HCT116 (cell line): ENCODE data around the gene CTR9. TPM values are rescaled to one million over a fixed set of nuclear protein-coding genes. Genes with fewer than 3 reads are reported as not detected.

ENCODE experiments used
- ATAC-seq: fragments of 200-7000 bp; cut with Tn5 transposase; 2 replicates; pipeline ENCODE4 v1.9.1; 2020; ENCODE audit warnings: mild to moderate bottlenecking, moderate library complexity
- BruUV-seq: library from RNA; stranded (reverse); fragments of 400-500 nt; replicated peaks from 2 replicates; lab custom pipeline; 2021; lab: Mats Ljungman, UMichigan
- CTCF ChIA-PET: fragments of 300-600 bp; sonication (Branson Sonifier 250); formaldehyde crosslinking; loops from one replicate; lab custom pipeline; 2021; ENCODE audit warnings: antibody characterized with exemption; lab: Charles Lee
- POLR2A ChIA-PET: fragments of 300-600, 350-600 bp; sonication (Branson Sonifier 250); formaldehyde crosslinking; loops from one replicate; lab custom pipeline; 2021; ENCODE audit warnings: antibody characterized with exemption; lab: Charles Lee
- RAD21 ChIA-PET, 2 experiments: fragments of 300-600 bp; sonication (Branson Sonifier 250); formaldehyde crosslinking; loops; one replicate each; lab custom pipeline; 2023; ENCODE audit warnings: low total read pairs in 2 of 2; ENCODE audit not compliant: uncharacterized antibody in 2 of 2, unreplicated experiment in 2 of 2, low non-redundant PET in 1 of 2; lab: Charles Lee
- DNase-seq: peaks from one replicate; pipeline ENCODE4 v3.0.0-alpha.2; 2010; ENCODE audit warnings: low read depth, low spot score
- H2AFZ ChIP-seq: fragments of 200-600 bp; shearing (Covaris generic), sonication (generic); 2 replicates; pipeline ENCODE4 v1.6.1; 2017; ENCODE audit warnings: low read depth, mixed run types, mixed read lengths, antibody characterized with exemption, low read length; ENCODE audit not compliant: poor library complexity, severe bottlenecking
- H3K27ac ChIP-seq: 2 replicates; pipeline ENCODE4 v1.5.1; 2012; ENCODE audit warnings: low read depth, low read length
- H3K27me3 ChIP-seq: fragments of 200-600 bp; sonication (generic); 2 replicates; pipeline ENCODE4 v1.6.1; 2016; ENCODE audit warnings: mixed run types, low read length, mixed read lengths; ENCODE audit not compliant: insufficient read depth
- H3K36me3 ChIP-seq, 2 experiments: fragments of 200-500 bp in 1 of 2; fragments of 200-600 bp in 1 of 2; sonication (Bioruptor generic) in 1 of 2; sonication (generic) in 1 of 2; 2 replicates each; pipeline versions ENCODE4 v1.5.1 to v1.6.1; 2014 to 2016; ENCODE audit warnings: low read length in 2 of 2, inconsistent platforms in 1 of 2, mixed read lengths in 1 of 2, mixed run types in 1 of 2; ENCODE audit not compliant: insufficient read depth in 2 of 2, control insufficient read depth in 1 of 2
- H3K4me1 ChIP-seq, 2 experiments: fragments of 200-600 bp in 1 of 2; sonication (generic) in 1 of 2; 2 replicates each; pipeline versions ENCODE4 v1.5.1 to v1.6.1; 2012 to 2017; ENCODE audit warnings: low read length in 2 of 2, inconsistent platforms in 1 of 2, mild to moderate bottlenecking in 1 of 2, mixed read lengths in 1 of 2, mixed run types in 1 of 2, moderate library complexity in 1 of 2; ENCODE audit not compliant: insufficient read depth in 2 of 2, control insufficient read depth in 1 of 2
- H3K4me2 ChIP-seq: fragments of 200-600 bp; sonication (generic); 2 replicates; pipeline ENCODE4 v1.6.1; 2017; ENCODE audit warnings: mixed run types, low read length, mixed read lengths
- H3K4me3 ChIP-seq, 2 experiments: fragments of 200-600 bp in 1 of 2; sonication (generic) in 1 of 2; replicated peaks in 1 of 2; 2 replicates each; pipeline ENCODE4 v1.5.1; 2011 to 2016; ENCODE audit warnings: low read length in 2 of 2, control low read depth in 1 of 2, low read depth in 1 of 2, mild to moderate bottlenecking in 1 of 2, mixed read lengths in 1 of 2, mixed run types in 1 of 2
- H3K79me2 ChIP-seq: fragments of 200-600 bp; sonication (generic); 2 replicates; pipeline ENCODE4 v1.6.1; 2017; ENCODE audit warnings: mild to moderate bottlenecking, mixed run types, low read length, moderate library complexity, mixed read lengths; ENCODE audit not compliant: insufficient read depth
- H3K9ac ChIP-seq: fragments of 200-600 bp; sonication (generic); 2 replicates; pipeline ENCODE4 v1.6.1; 2016; ENCODE audit warnings: low read length, mixed read lengths
- H3K9me2 ChIP-seq: fragments of 200-600 bp; sonication (generic), shearing (Covaris generic); 2 replicates; pipeline ENCODE4 v1.6.1; 2017; ENCODE audit warnings: mixed run types, mild to moderate bottlenecking, moderate library complexity; ENCODE audit not compliant: insufficient read depth
- H3K9me3 ChIP-seq, 2 experiments: fragments of 200-500 bp in 1 of 2; fragments of 200-600 bp in 1 of 2; sonication (Bioruptor generic) in 1 of 2; sonication (generic) in 1 of 2; 2 replicates each; pipeline ENCODE4 v1.6.1; 2014 to 2017; ENCODE audit warnings: low read length in 2 of 2, mixed read lengths in 2 of 2, inconsistent platforms in 1 of 2, low read depth in 1 of 2, mild to moderate bottlenecking in 1 of 2, mixed run types in 1 of 2, moderate library complexity in 1 of 2; ENCODE audit not compliant: control insufficient read depth in 1 of 2, insufficient read depth in 1 of 2
- H4K20me1 ChIP-seq: fragments of 200-600 bp; sonication (generic), shearing (Covaris generic); 2 replicates; pipeline ENCODE4 v1.6.1; 2017; ENCODE audit warnings: mixed run types, mild to moderate bottlenecking, moderate library complexity; ENCODE audit not compliant: insufficient read depth
- MAX ChIP-seq: IDR thresholded peaks from 2 replicates; pipeline ENCODE4 v1.6.1; 2012
- POLR2AphosphoS5 ChIP-seq: IDR thresholded peaks from 2 replicates; pipeline ENCODE4 v1.6.1; 2011; ENCODE audit warnings: mild to moderate bottlenecking, low read depth, low read length, moderate library complexity
- REST ChIP-seq: IDR thresholded peaks from 2 replicates; pipeline ENCODE4 v1.6.1; 2012; ENCODE audit warnings: low read depth
- intact Hi-C: fragments of 100-400 bp; cut with micrococcal nuclease; formaldehyde crosslinking; loops from 2 replicates; pipeline ENCODE4 v1.10.0; 2022
- total RNA-seq: library from RNA; stranded (reverse); gene quantifications from one replicate; pipeline ENCODE4 v1.2.1, GENCODE V29; 2021; ENCODE audit not compliant: unreplicated experiment

CTR9 gene
- total RNA-seq, 1 experiment from 2014 or later, result 68.4 TPM

DNA sequence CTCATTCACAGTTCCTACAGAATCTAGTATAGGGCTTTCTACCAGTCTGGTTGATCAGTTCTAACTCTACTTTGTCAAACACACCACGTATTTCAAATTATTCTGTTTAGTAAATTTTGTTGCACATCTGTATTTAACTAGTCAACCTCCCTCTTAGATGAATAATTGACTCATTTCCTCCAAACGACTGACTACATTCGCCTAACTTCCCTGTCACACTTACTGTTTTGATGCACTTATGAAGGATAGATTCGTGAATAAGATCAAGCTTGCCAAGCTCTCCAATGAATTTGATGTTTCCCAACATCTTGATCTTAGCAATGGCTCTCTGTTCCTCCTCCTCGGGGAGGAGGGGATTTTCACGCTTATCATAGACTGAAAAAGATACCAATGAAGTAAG lies 52.6 kb downstream of the CTR9 start (continued):
- TF ChIP-seq REST, result no peak

- Histone ChIP-seq H3K9me2 (no peaks in the 10 kb centered on the region), H3K4me2 (no peak overlapping the region), H3K9me3 (no peaks in the 10 kb centered on the region), H3K4me1 (peaks cover 10 to 24% of the 10 kb centered on the region in 2 experiments), H4K20me1 (peaks cover 2% of the 10 kb centered on the region; the same call in 1 of the 2 replicates), H3K4me3 (no peak overlapping the region), H3K27ac (no peak overlapping the region), H3K9ac (no peak overlapping the region), H3K79me2 (peaks cover 77% of the 10 kb centered on the region), H3K36me3 (peaks cover 59 to 68% of the 10 kb centered on the region in 2 experiments), H2AFZ (no peak overlapping the region), H3K27me3 (no peaks in the 10 kb centered on the region)
- TF ChIP-seq MAX (no peak), POLR2AphosphoS5 (0 out of 2 replicates have a peak, but pooled peaks have one; percentile 10)
- no peak for ATAC-seq
- CTCF ChIA-PET, result no interaction called here
- intact Hi-C loops, result loop anchor here (5.0 kb wide), 2 partner anchors 97 to 127 kb away; no protein-coding TSS in a partner anchor
- RAD21 ChIA-PET, result no interaction called here
- no TSS peak for BruUV-seq
- POLR2A ChIA-PET, result no interaction called here
- DNase-seq, result no peak
Measured at GRCh38 chr11:10805741-10806140, 54.7 kb downstream of the CTR9 start.
